ENCODE data around the gene IFRD1.

DNA sequence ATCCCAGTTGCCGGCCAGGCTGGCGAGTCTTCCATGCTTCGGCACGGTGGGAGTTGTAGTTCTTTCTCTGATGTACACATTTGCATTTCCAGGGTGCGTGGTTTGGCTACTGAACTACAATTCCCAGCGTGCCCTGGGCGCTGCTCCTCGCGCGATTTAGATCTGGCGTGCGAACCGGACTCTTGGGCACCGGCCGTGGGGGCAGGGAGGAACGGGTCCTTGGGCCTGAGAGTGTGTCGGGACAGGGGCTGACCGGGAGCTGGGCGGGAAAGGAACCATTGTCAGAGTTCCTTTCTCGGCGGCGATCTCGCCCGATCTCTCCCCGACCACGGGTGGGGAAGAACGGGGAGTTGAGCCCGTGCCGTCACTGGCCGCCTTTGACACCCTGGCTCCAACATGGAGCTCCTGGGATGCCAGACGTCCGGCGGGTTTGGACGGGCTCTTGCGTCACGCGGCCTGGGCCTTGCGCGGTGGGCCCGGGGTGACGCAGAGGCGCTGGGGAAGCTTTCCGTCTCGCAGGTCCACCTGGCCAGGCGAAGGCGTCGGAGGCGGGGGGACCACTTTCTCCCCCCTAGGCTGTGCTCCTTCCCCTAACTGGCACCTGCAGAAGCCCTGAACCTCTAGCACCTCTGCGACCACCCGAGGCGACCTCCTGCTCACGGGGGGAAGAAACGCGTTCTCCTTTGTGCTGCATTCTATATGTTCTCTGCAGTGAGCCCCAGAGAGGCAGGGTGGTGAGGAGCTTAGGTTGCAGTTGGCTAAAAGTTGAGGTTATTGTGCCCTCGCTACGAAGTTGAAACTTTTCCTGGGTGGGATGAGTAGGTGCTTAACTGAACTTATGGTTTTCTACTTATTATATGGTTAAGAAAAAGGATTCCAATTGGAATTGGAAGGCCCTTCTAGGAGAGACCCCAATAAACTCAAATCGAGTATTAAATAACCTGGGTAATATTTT, 824 bp downstream of the IFRD1 start:
- TF ChIP-seq, protein P1, sequence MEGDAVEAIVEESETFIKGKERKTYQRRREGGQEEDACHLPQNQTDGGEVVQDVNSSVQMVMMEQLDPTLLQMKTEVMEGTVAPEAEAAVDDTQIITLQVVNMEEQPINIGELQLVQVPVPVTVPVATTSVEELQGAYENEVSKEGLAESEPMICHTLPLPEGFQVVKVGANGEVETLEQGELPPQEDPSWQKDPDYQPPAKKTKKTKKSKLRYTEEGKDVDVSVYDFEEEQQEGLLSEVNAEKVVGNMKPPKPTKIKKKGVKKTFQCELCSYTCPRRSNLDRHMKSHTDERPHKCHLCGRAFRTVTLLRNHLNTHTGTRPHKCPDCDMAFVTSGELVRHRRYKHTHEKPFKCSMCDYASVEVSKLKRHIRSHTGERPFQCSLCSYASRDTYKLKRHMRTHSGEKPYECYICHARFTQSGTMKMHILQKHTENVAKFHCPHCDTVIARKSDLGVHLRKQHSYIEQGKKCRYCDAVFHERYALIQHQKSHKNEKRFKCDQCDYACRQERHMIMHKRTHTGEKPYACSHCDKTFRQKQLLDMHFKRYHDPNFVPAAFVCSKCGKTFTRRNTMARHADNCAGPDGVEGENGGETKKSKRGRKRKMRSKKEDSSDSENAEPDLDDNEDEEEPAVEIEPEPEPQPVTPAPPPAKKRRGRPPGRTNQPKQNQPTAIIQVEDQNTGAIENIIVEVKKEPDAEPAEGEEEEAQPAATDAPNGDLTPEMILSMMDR (conservative IDR thresholded peaks at IDR 0.05; ENCODE audit: low read depth, low read length) = no peak
- no peak for TF ChIP-seq EZH2 (IDR thresholded peaks at IDR 0.05; ENCODE audit: low read length, unreplicated experiment)

Data from PC-3 (cell line).